Neural progenitor cell (in vitro differentiated cells): ENCODE measurements around the gene ADGRF1.

Experiments
- EZH2 ChIP-seq: fragments of 200-600 bp; sonication (generic); IDR thresholded peaks from 2 replicates; pipeline ENCODE4 v1.6.1; 2017; ENCODE audit warnings: antibody characterized with exemption, mild to moderate bottlenecking, moderate library complexity
- EZH2phosphoT487 ChIP-seq: fragments of 200-600 bp; sonication (generic); IDR thresholded peaks from 2 replicates; pipeline ENCODE4 v1.6.1; 2017; ENCODE audit warnings: antibody characterized with exemption
- TF ChIP-seq, protein P1 (sequence below): fragments of 200-600 bp; sonication (generic); IDR thresholded peaks from 2 replicates; pipeline ENCODE4 v1.5.1; 2017; ENCODE audit warnings: antibody characterized with exemption, mild to moderate bottlenecking

DNA sequence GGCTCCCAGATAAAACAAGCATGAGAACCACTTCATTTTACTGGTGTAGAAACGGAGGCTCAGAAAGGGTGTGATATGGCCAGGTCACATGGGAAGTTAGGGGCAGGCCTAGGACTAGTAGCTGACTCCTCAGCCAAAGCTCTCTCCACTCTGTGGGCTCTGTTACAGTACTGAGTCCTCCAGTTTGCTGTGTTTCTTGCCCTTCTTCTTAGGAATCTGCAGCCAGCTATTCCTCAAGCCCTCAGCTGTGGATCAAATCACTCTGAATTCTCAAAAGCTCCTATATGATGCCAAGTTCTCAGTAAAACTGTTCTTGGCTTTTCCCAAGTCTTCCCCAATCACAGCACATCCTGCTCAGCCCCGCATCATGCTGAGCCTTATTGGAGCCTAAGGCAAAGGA is 42.5 kb upstream of the ADGRF1 start:
- TF ChIP-seq, protein P1, sequence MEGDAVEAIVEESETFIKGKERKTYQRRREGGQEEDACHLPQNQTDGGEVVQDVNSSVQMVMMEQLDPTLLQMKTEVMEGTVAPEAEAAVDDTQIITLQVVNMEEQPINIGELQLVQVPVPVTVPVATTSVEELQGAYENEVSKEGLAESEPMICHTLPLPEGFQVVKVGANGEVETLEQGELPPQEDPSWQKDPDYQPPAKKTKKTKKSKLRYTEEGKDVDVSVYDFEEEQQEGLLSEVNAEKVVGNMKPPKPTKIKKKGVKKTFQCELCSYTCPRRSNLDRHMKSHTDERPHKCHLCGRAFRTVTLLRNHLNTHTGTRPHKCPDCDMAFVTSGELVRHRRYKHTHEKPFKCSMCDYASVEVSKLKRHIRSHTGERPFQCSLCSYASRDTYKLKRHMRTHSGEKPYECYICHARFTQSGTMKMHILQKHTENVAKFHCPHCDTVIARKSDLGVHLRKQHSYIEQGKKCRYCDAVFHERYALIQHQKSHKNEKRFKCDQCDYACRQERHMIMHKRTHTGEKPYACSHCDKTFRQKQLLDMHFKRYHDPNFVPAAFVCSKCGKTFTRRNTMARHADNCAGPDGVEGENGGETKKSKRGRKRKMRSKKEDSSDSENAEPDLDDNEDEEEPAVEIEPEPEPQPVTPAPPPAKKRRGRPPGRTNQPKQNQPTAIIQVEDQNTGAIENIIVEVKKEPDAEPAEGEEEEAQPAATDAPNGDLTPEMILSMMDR, result no peak
- no peak for TF ChIP-seq EZH2phosphoT487
- TF ChIP-seq EZH2, result no peak
